Thymus (tissue), 14 donors: ENCODE measurements around the gene PACRGL. TPM values are rescaled to one million over a fixed set of nuclear protein-coding genes. Genes with fewer than 3 reads are reported as not detected.

Experiments
- DNase-seq, 9 donors: peaks; one replicate each; pipeline ENCODE4 v3.0.0-alpha.2; 2013; ENCODE audit warnings: low spot score in 9 of 9, low read depth in 6 of 9, missing footprints in 1 of 9
- H3K27ac ChIP-seq, 2 donors: one replicate each; pipeline ENCODE4 v1.5.1; 2013; ENCODE audit warnings: control low read depth in 1 of 2, low read depth in 1 of 2, low read length in 1 of 2, mild to moderate bottlenecking in 1 of 2, moderate library complexity in 1 of 2
- H3K27me3 ChIP-seq, 2 donors: one replicate each; pipeline ENCODE4 v1.5.1; 2013; ENCODE audit warnings: low read length in 1 of 2; ENCODE audit not compliant: control insufficient read depth in 2 of 2, insufficient read depth in 1 of 2
- H3K36me3 ChIP-seq, 2 donors: one replicate each; pipeline ENCODE4 v1.5.1; 2013; ENCODE audit warnings: low read length in 1 of 2, mild to moderate bottlenecking in 1 of 2, moderate library complexity in 1 of 2; ENCODE audit not compliant: control insufficient read depth in 2 of 2, insufficient read depth in 2 of 2
- H3K4me1 ChIP-seq, 2 donors: one replicate each; pipeline ENCODE4 v1.5.1; 2013; ENCODE audit warnings: low read length in 2 of 2; ENCODE audit not compliant: control insufficient read depth in 2 of 2, insufficient read depth in 2 of 2
- H3K4me3 ChIP-seq, 2 donors: one replicate each; pipeline ENCODE4 v1.5.1; 2013; ENCODE audit warnings: low read length in 2 of 2, control low read depth in 1 of 2, mild to moderate bottlenecking in 1 of 2
- H3K9me3 ChIP-seq, 2 donors: one replicate each; pipeline ENCODE4 v1.5.1; 2013; ENCODE audit warnings: low read length in 1 of 2, mild to moderate bottlenecking in 1 of 2; ENCODE audit not compliant: control insufficient read depth in 2 of 2, insufficient read depth in 1 of 2
- WGBS: extraction: QIAGEN DNeasy Blood & Tissue Kit; methylation state at CpG from one replicate; pipeline ENCODE4 v1.1.7; 2013; 5-methylcytosine and 5-hydroxymethylcytosine counted together
- long read RNA-seq, 10 donors: transcript quantifications; one replicate each; lab custom pipeline, GENCODE V29; 2026
- polyA plus RNA-seq: library from polyadenylated mRNA; stranded (reverse); fragments of 200-250 nt; gene quantifications from one replicate; pipeline ENCODE4 v1.2.3, GENCODE V29; 2013
- total RNA-seq: library from RNA; stranded (reverse); fragments of 120-200 nt; gene quantifications from one replicate; pipeline ENCODE4 v1.2.4, GENCODE V29; 2013
- donor health status: healthy.

Gene PACRGL
- total RNA-seq (9.5 TPM), polyA plus RNA-seq (10.6 TPM)
- long read RNA-seq, donor 1, result 0 reads
- long read RNA-seq, donor 2, result 0 reads
- long read RNA-seq, donor 3, partial matches to known transcripts, result 0 of 1 reads
- long read RNA-seq, donor 3, other reads (novel, unspliced or antisense), result 0 of 1 reads
- long read RNA-seq, donor 4, result 0 reads
- long read RNA-seq, donor 5, result 0 reads
- long read RNA-seq, donor 6, result 0 reads
- long read RNA-seq, donor 7, result 0 reads
- long read RNA-seq, donor 8, result 0 reads
- long read RNA-seq, donor 9, result 0 reads
- long read RNA-seq, donor 10, result 0 reads

GRCh38 chr4:20700007-20700761 is at the start of gene PACRGL:
Gene PACRGL (plus strand): TSS chr4:20700458. CDS start chr4:20704482, 4,024 bp downstream.
- H3K36me3 ChIP-seq, result peaks cover 0 to 8% of the 10 kb centered on the region in 2 donors
- H3K4me1 ChIP-seq, result peaks cover 5 to 10% of the 10 kb centered on the region in 2 donors
- H3K27me3 ChIP-seq, result no peaks in the 10 kb centered on the region
- H3K4me3 ChIP-seq, result peak within 1 kb of the TSS; percentile 86 to 92
- H3K9me3 ChIP-seq, result no peaks in the 10 kb centered on the region
- DNase-seq, result peak; percentile 86 to 96 (median 92)
- H3K27ac ChIP-seq, result peak within 1 kb of the TSS; percentile 78 to 80
- WGBS, result under 1% methylated on average over 60 of the region's 60 CpGs

DNA sequence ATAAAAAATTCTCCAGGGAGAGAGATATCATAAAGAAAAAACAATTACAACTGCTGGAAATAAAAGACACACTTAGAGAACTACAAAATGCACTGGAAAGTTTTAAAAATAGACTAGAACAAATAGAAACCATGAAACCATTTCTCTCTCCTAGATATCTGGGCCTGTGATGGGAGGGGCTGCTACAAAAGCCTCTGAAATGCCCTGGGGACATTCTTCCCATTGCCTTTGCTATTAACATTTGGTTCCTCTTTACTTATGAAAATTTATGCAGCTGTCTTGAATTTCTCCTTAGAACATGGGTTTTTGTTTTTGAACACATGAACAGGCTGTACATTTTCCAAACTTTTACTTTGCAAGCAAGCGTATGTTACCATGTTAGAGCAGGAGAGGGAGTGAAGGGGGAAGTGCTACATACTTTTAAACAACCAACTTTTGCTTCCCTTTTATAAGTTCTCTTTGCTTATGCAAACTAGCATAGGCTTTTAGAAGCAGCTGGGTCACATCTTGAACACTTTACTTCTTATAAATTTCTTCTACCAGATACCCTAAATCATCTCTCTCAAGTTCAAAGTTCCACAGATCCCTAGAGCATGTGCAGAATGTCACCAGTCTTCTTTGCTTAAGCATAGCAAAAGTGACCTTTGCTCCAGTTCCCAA is 47.9 kb upstream of the PACRGL start:
- no peaks in the 10 kb centered on the region for H3K4me1 ChIP-seq
- no peak for DNase-seq
- 95% methylated on average over 1 of the region's 1 CpG for WGBS
- H3K36me3 ChIP-seq, result no peaks in the 10 kb centered on the region
- no peak overlapping the region for H3K4me3 ChIP-seq
- H3K27ac ChIP-seq, result no peak overlapping the region
- peaks cover 0 to 5% of the 10 kb centered on the region in 2 donors for H3K9me3 ChIP-seq
- H3K27me3 ChIP-seq, result no peaks in the 10 kb centered on the region

DNA sequence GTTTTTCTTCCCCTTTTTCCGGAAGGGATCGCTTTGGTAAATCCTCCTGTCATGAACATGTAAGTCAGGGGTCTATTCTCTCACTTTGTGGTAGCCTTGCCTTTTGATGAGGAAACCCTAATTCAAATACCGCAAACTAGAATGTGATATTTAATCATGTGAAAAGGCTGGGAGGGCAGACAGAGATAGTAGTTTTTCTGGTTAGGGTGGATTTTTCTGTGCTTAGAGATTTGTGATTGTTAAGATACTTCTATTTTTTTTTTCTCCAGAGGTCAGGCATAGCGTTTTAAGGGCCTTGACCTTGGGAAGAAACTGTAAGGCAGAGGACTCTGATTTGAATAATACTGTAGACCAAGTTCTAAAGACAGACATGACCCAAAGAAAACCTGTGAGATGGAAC is 41.8 kb upstream of the PACRGL start:
- Histone ChIP-seq H3K27me3 (no peaks in the 10 kb centered on the region), H3K9me3 (no peaks in the 10 kb centered on the region), H3K4me3 (no peak overlapping the region), H3K4me1 (no peaks in the 10 kb centered on the region), H3K27ac (no peak overlapping the region), H3K36me3 (no peaks in the 10 kb centered on the region)
- no peak for DNase-seq
- WGBS, result 87% methylated on average over 4 of the region's 4 CpGs

DNA sequence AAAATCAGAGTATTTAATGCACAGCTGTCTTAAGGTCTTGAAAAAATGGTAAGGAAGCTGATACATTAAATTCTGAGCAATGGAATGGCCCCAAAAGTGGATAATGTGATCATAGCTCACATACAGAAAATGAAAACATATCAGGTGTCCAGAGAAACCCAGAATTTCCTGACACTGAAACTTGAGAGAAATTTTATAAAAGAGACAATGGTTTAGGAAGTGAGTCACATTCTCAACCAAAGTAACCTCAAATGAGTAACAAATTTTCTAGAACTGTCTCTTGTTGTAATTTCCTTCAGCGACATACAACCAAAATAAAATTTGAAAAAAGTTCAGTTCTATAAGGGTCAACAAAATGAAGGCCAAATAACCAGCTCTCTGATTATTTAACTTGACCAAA is 37.4 kb upstream of the PACRGL start:
- WGBS, result 72% methylated on average over 1 of the region's 1 CpG
- Histone ChIP-seq H3K36me3 (no peaks in the 10 kb centered on the region), H3K27me3 (no peaks in the 10 kb centered on the region), H3K9me3 (no peaks in the 10 kb centered on the region), H3K4me3 (no peak overlapping the region), H3K4me1 (no peaks in the 10 kb centered on the region), H3K27ac (no peak overlapping the region)
- DNase-seq, result no peak

- Histone ChIP-seq H3K27me3 (no peaks in the 10 kb centered on the region), H3K4me3 (no peak overlapping the region), H3K27ac (no peak overlapping the region), H3K9me3 (no peaks in the 10 kb centered on the region), H3K36me3 (no peaks in the 10 kb centered on the region), H3K4me1 (no peaks in the 10 kb centered on the region)
- no peak for DNase-seq
- WGBS, result 85% methylated on average over 4 of the region's 4 CpGs
These were observed 34.0 kb upstream of the PACRGL start for GRCh38 chr4:20666012-20666860.

DNA sequence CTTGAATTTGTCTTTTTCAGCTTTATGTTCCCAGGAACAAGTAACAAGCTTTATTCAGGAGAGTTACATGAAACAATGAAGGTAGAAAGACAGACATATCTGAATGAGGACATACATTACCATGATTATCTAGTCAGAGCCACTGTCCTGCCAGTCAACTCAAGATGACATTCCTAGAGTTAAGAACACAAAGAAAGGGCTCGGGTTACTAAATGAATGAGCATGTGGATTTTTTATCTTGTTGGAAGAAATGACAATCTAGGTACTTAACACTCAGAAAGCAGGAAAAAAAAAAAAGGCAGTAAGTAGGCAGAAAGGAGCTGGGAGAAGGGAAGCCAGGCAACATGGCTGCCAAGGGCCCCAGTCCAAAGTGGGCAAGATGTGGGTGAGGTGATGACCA is 28.0 kb upstream of the PACRGL start:
- no peaks in the 10 kb centered on the region for H3K36me3 ChIP-seq
- H3K27me3 ChIP-seq, result no peaks in the 10 kb centered on the region
- H3K4me1 ChIP-seq, result no peaks in the 10 kb centered on the region
- no peaks in the 10 kb centered on the region for H3K9me3 ChIP-seq
- H3K4me3 ChIP-seq, result no peak overlapping the region
- no peak for DNase-seq
- 91% methylated on average over 1 of the region's 1 CpG for WGBS
- H3K27ac ChIP-seq, result no peak overlapping the region

DNA sequence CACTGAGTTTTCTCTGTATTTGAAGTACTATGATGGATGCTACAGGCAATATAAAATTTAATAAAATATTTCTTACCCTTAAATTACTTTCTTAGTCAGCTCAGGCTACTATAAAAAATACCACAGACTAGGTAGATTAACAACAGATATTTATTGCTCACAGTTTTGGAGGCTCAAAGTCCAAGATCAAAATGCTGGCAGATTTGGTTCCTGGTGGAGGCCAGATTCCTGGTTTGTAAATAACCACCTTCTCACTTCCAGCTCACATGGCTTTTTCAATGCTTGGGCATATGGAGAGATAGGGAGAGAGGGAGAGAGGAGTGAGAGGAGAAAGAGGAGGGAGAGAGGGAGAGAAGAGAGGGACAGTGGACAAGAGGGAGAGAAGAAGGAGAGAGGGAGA is 24.5 kb upstream of the PACRGL start:
- H3K27ac ChIP-seq, result no peak overlapping the region

GRCh38 chr4:20676501-20677197 is 23.6 kb upstream of the PACRGL start:
- WGBS, result 84% methylated on average over 8 of the region's 8 CpGs

More for the DNA sequence above, 24.5 kb upstream of the PACRGL start:
- Histone ChIP-seq H3K4me1 (no peaks in the 10 kb centered on the region), H3K36me3 (no peaks in the 10 kb centered on the region), H3K4me3 (no peak overlapping the region), H3K9me3 (no peaks in the 10 kb centered on the region), H3K27me3 (no peaks in the 10 kb centered on the region)
- DNase-seq, result no peak

More at GRCh38 chr4:20676501-20677197, 23.6 kb upstream of the PACRGL start:
- H3K4me1 ChIP-seq, result no peaks in the 10 kb centered on the region
- no peak overlapping the region for H3K4me3 ChIP-seq
- no peaks in the 10 kb centered on the region for H3K36me3 ChIP-seq
- no peak overlapping the region for H3K27ac ChIP-seq
- no peak for DNase-seq
- no peaks in the 10 kb centered on the region for H3K9me3 ChIP-seq
- H3K27me3 ChIP-seq, result no peaks in the 10 kb centered on the region
